Natural killer cell (primary cell): ENCODE measurements around the gene NTM. TPM values are rescaled to one million over a fixed set of nuclear protein-coding genes. Genes with fewer than 3 reads are reported as not detected.

Experiments
- ATAC-seq, 3 donors: fragments of 150-1000 bp in 2 of 3; fragments of 200-7000 bp in 1 of 3; cut with Tn5 transposase; 1 replicate in 1 of 3; 2 replicates in 2 of 3; pipeline ENCODE4 v1.10.0; 2021; ENCODE audit warnings: mild to moderate bottlenecking in 2 of 3, moderate library complexity in 2 of 3
- DNase-seq, 2 donors: peaks; one replicate each; pipeline versions ENCODE4 v3.0.0 to v3.0.0-alpha.2; 2013 to 2021; ENCODE audit warnings: mixed read lengths in 1 of 2
- H3K27ac ChIP-seq: one replicate; pipeline ENCODE4 v1.5.1; 2013; ENCODE audit warnings: mild to moderate bottlenecking, low read length
- H3K27me3 ChIP-seq: one replicate; pipeline ENCODE4 v1.6.1; 2013; ENCODE audit warnings: low read length; ENCODE audit not compliant: control insufficient read depth, insufficient read depth
- H3K36me3 ChIP-seq: one replicate; pipeline ENCODE4 v1.6.1; 2013; ENCODE audit warnings: low read length; ENCODE audit not compliant: control insufficient read depth, insufficient read depth
- H3K4me1 ChIP-seq: one replicate; pipeline ENCODE4 v1.6.1; 2013; ENCODE audit warnings: low read length; ENCODE audit not compliant: control insufficient read depth, insufficient read depth
- H3K4me3 ChIP-seq: one replicate; pipeline ENCODE4 v1.5.1; 2013; ENCODE audit warnings: low read length
- H3K9me3 ChIP-seq: one replicate; pipeline ENCODE4 v1.6.1; 2013; ENCODE audit warnings: low read length; ENCODE audit not compliant: control insufficient read depth, insufficient read depth
- H3K27ac Mint-ChIP-seq, 2 donors: one replicate each; pipeline ENCODE4 v1.8.0; 2022; ENCODE audit warnings: mild to moderate bottlenecking in 2 of 2, mixed read lengths in 2 of 2, moderate library complexity in 1 of 2
- H3K27me3 Mint-ChIP-seq, 2 donors: one replicate each; pipeline ENCODE4 v1.8.0; 2022; ENCODE audit warnings: low read depth in 2 of 2, mixed read lengths in 2 of 2
- H3K36me3 Mint-ChIP-seq: one replicate; pipeline ENCODE4 v1.8.0; 2022; ENCODE audit warnings: mixed read lengths
- H3K4me1 Mint-ChIP-seq, 2 donors: one replicate each; pipeline ENCODE4 v1.8.0; 2022; ENCODE audit warnings: mixed read lengths in 2 of 2
- H3K4me3 Mint-ChIP-seq: one replicate; pipeline ENCODE4 v1.8.0; 2022; ENCODE audit warnings: mild to moderate bottlenecking, moderate library complexity, mixed read lengths
- H3K9me3 Mint-ChIP-seq, 2 donors: one replicate each; pipeline ENCODE4 v1.8.0; 2022; ENCODE audit warnings: mixed read lengths in 2 of 2
- WGBS: methylation state at CpG from one replicate; pipeline ENCODE4 v1.1.7; 2013; ENCODE audit warnings: missing lambda C conversion rate; ENCODE audit not compliant: insufficient coverage; 5-methylcytosine and 5-hydroxymethylcytosine counted together
- intact Hi-C: fragments of 100-400 bp; cut with micrococcal nuclease; formaldehyde crosslinking; loops from one replicate; pipeline ENCODE4 v1.14.2; 2022
- total RNA-seq, 4 donors: library from RNA; stranded (reverse); fragments of 120-200 nt in 1 of 4; gene quantifications; one replicate each; pipeline versions ENCODE4 v1.2.3 to v1.2.4, GENCODE V29; 2013 to 2022
- TF ChIP-seq, protein P1 (sequence below): fragments of 200-600 bp; IDR thresholded peaks from one replicate; pipeline ENCODE4 v1.8.0; 2022; ENCODE audit warnings: antibody characterized with exemption

The NTM gene
- total RNA-seq, 3 donors from 2014 or later (not counting 1 experiment from before 2014, with no cell fraction given) = not detected

DNA sequence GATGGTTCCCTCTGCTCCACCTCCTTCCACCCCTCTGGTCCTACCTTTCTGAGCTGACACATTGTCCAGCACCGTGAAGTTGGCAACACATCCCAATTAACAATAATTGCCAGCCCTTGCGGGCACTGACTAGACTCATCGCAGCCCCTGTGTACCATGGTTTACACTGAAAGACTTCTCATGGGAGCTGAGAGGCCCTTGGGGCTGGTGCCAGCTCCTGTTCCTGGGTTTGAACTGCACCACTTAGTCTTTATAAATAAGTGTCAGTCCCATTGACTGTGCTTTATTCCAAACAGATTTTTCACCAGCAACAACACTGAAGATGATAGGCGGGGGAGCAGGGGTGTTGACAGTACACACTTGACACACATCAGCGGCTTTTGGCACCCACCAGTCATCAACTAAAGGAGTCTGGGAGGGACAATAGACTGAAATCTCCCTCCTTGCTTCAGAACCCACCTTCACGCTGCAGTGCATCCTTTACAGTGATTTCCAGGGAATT, 447.3 kb downstream of the NTM start:
- H3K36me3 ChIP-seq = no peaks in the 10 kb centered on the region
- no peak overlapping the region for H3K4me3 ChIP-seq
- no peaks in the 10 kb centered on the region for H3K4me1 ChIP-seq
- ATAC-seq (no peak), DNase-seq (no peak)
- WGBS = 88% methylated on average over 6 of the region's 6 CpGs
- TF ChIP-seq, protein P1, sequence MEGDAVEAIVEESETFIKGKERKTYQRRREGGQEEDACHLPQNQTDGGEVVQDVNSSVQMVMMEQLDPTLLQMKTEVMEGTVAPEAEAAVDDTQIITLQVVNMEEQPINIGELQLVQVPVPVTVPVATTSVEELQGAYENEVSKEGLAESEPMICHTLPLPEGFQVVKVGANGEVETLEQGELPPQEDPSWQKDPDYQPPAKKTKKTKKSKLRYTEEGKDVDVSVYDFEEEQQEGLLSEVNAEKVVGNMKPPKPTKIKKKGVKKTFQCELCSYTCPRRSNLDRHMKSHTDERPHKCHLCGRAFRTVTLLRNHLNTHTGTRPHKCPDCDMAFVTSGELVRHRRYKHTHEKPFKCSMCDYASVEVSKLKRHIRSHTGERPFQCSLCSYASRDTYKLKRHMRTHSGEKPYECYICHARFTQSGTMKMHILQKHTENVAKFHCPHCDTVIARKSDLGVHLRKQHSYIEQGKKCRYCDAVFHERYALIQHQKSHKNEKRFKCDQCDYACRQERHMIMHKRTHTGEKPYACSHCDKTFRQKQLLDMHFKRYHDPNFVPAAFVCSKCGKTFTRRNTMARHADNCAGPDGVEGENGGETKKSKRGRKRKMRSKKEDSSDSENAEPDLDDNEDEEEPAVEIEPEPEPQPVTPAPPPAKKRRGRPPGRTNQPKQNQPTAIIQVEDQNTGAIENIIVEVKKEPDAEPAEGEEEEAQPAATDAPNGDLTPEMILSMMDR = no peak
- Mint-ChIP-seq H3K4me1 (no peaks in the 10 kb centered on the region), H3K27me3 (no peaks in the 10 kb centered on the region), H3K27ac (no peak overlapping the region), H3K9me3 (peaks cover 2 to 6% of the 10 kb centered on the region in 2 donors), H3K4me3 (no peak overlapping the region), H3K36me3 (no peaks in the 10 kb centered on the region)
- intact Hi-C loops = no loop called here
- no peaks in the 10 kb centered on the region for H3K27me3 ChIP-seq
- H3K27ac ChIP-seq = no peak overlapping the region
- no peaks in the 10 kb centered on the region for H3K9me3 ChIP-seq

DNA sequence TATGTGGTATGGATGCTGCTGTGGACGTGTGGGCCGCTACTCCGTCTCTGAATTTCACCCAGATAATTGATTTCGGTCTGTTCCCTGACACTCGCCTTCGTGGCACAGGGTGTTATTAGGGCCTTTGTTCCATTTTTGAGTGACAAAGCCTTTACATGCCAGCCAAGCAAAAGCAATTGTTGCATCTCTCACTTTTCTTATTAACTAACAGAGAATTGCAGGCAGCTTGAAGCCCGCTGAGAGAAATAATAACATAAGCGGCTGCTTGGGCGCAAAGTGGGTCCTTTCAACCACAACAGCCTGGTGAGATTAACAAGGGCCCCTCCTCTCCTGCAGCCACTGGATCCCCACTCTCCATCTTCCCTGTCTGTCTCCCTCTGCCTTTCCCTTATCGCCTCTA, 449.4 kb downstream of the NTM start:
- H3K9me3 Mint-ChIP-seq = peaks cover 2 to 5% of the 10 kb centered on the region in 2 donors
- H3K4me1 ChIP-seq = no peaks in the 10 kb centered on the region
- no peaks in the 10 kb centered on the region for H3K27me3 Mint-ChIP-seq
- 93% methylated on average over 10 of the region's 10 CpGs for WGBS
- H3K27ac Mint-ChIP-seq = no peak overlapping the region
- TF ChIP-seq, protein P1 = no peak
- DNase-seq (no peak), ATAC-seq (no peak)
- no peaks in the 10 kb centered on the region for H3K27me3 ChIP-seq
- H3K4me1 Mint-ChIP-seq = no peaks in the 10 kb centered on the region
- no peak overlapping the region for H3K4me3 Mint-ChIP-seq
- no peak overlapping the region for H3K27ac ChIP-seq
- H3K36me3 ChIP-seq = no peaks in the 10 kb centered on the region
- H3K36me3 Mint-ChIP-seq = no peaks in the 10 kb centered on the region
- intact Hi-C loops = no loop called here
- H3K4me3 ChIP-seq = no peak overlapping the region
- no peaks in the 10 kb centered on the region for H3K9me3 ChIP-seq

- no peak for ATAC-seq
- Histone ChIP-seq H3K4me1 (no peaks in the 10 kb centered on the region), H3K27ac (no peak overlapping the region), H3K27me3 (no peaks in the 10 kb centered on the region), H3K36me3 (no peaks in the 10 kb centered on the region), H3K9me3 (no peaks in the 10 kb centered on the region), H3K4me3 (no peak overlapping the region)
- Mint-ChIP-seq H3K27me3 (no peaks in the 10 kb centered on the region), H3K27ac (no peak overlapping the region), H3K4me1 (no peaks in the 10 kb centered on the region), H3K4me3 (no peak overlapping the region), H3K36me3 (no peaks in the 10 kb centered on the region), H3K9me3 (peaks cover 2 to 5% of the 10 kb centered on the region in 2 donors)
- no peak for DNase-seq
- 14% methylated on average over 2 of the region's 6 CpGs for WGBS
- intact Hi-C loops = no loop called here
- TF ChIP-seq, protein P1 = no peak
Observed at GRCh38 chr11:131822506-131822905, 452.1 kb downstream of the NTM start.

GRCh38 chr11:131823772-131824171, 453.4 kb downstream of the NTM start:
- Mint-ChIP-seq H3K27ac (no peak overlapping the region), H3K4me1 (no peaks in the 10 kb centered on the region), H3K4me3 (no peak overlapping the region), H3K36me3 (no peaks in the 10 kb centered on the region), H3K9me3 (peaks cover 2 to 5% of the 10 kb centered on the region in 2 donors), H3K27me3 (no peaks in the 10 kb centered on the region)
- DNase-seq = no peak
- H3K36me3 ChIP-seq = no peaks in the 10 kb centered on the region
- H3K27me3 ChIP-seq = no peaks in the 10 kb centered on the region
- intact Hi-C loops = no loop called here
- no peaks in the 10 kb centered on the region for H3K4me1 ChIP-seq
- 73% methylated on average over 2 of the region's 2 CpGs for WGBS
- H3K4me3 ChIP-seq = no peak overlapping the region
- no peak for ATAC-seq
- no peak overlapping the region for H3K27ac ChIP-seq
- TF ChIP-seq, protein P1 = no peak
- no peaks in the 10 kb centered on the region for H3K9me3 ChIP-seq
